GM10248 (cell line): ENCODE measurements around the gene PIGC.

Experiments used
- CTCF ChIA-PET: fragments of 300-600 bp; sonication (Branson Sonifier 250); formaldehyde crosslinking; extraction: SDS; loops from one replicate; lab custom pipeline; 2021; ENCODE audit warnings: antibody characterized with exemption; lab: Yijun Ruan, JAX
- POLR2A ChIA-PET: fragments of 350-650 bp; sonication (Branson Sonifier 250); formaldehyde crosslinking; extraction: SDS; loops from one replicate; lab custom pipeline; 2020; ENCODE audit warnings: antibody characterized with exemption; lab: Yijun Ruan, JAX
- DNase-seq: peaks from one replicate; pipeline ENCODE4 v3.0.0; 2012; ENCODE audit errors: extremely low spot score
- CTCF ChIP-seq: IDR thresholded peaks from 2 replicates; pipeline ENCODE4 v1.5.1; 2012; ENCODE audit warnings: mild to moderate bottlenecking, low read depth; ENCODE audit errors: extremely low read depth, missing control alignments, control extremely low read depth

Gene PIGC

GRCh38 chr1:172420385-172420784 is 23.5 kb downstream of the PIGC start, which contains the start of gene C1orf105:
Gene C1orf105, plus strand, starts transcription at chr1:172420685. Its CDS starts 201 bp downstream, at chr1:172420886.
- TF ChIP-seq CTCF = no peak
- ChIA-PET CTCF (interaction anchor here (1.3 to 1.9 kb wide), 2 partner anchors 9 to 17 kb away, joined by 4 to 6 read pairs; no protein-coding TSS in a partner anchor), POLR2A (no interaction called here)
- DNase-seq = no peak

- DNase-seq = no peak
- ChIA-PET CTCF (interaction anchor here (1.0 to 1.9 kb wide), 6 partner anchors 9 to 283 kb away, joined by 3 to 5 read pairs (median 4); no protein-coding TSS in a partner anchor), POLR2A (no interaction called here)
- no peak for TF ChIP-seq CTCF
These were observed 26.3 kb downstream of the PIGC start for GRCh38 chr1:172417557-172417956.

GRCh38 chr1:172416496-172417035 is 27.3 kb downstream of the PIGC start:
- TF ChIP-seq CTCF = no peak
- ChIA-PET POLR2A (no interaction called here), CTCF (interaction anchor here (0.9 to 2.0 kb wide), 9 partner anchors 8 to 414 kb away, joined by 3 to 7 read pairs (median 4); no protein-coding TSS in a partner anchor)
- DNase-seq = no peak

GRCh38 chr1:172414331-172414730 is 29.5 kb downstream of the PIGC start:
- ChIA-PET POLR2A (no interaction called here), CTCF (no interaction called here)
- no peak for DNase-seq
- TF ChIP-seq CTCF = no peak

GRCh38 chr1:172411791-172412338 is 32.0 kb downstream of the PIGC start:
- DNase-seq = no peak
- CTCF ChIA-PET = interaction anchor here (0.8 to 2.2 kb wide), 4 partner anchors 10 to 23 kb away, joined by 3 to 13 read pairs (median 4); no protein-coding TSS in a partner anchor
- POLR2A ChIA-PET = no interaction called here
- no peak for TF ChIP-seq CTCF

GRCh38 chr1:172410027-172410426 is 33.8 kb downstream of the PIGC start:
- TF ChIP-seq CTCF = no peak
- ChIA-PET POLR2A (no interaction called here), CTCF (interaction anchor here (2.2 kb wide), 1 partner anchor 11 kb away, joined by 13 read pairs; no protein-coding TSS in a partner anchor)
- DNase-seq = no peak
